Transverse colon (tissue), 4 donors: ENCODE data around the gene KCNAB3. TPM values are rescaled to one million over a fixed set of nuclear protein-coding genes. Genes with fewer than 3 reads are reported as not detected.

Experiments
- DNase-seq: peaks from one replicate; pipeline ENCODE4 v3.0.0-alpha.2; 2019
- H3K27ac ChIP-seq, 4 donors: fragments of 200-600 bp; sonication (generic); 2 replicates each; pipeline ENCODE4 v1.5.1; 2016 to 2018; ENCODE audit warnings: inconsistent platforms in 4 of 4
- H3K27me3 ChIP-seq: fragments of 200-600 bp; sonication (generic); 2 replicates; pipeline ENCODE4 v1.5.1; 2017; ENCODE audit warnings: inconsistent platforms
- H3K36me3 ChIP-seq, 4 donors: fragments of 200-600 bp; sonication (generic); 2 replicates each; pipeline ENCODE4 v1.5.1; 2017 to 2019; ENCODE audit warnings: inconsistent platforms in 4 of 4
- H3K4me1 ChIP-seq, 4 donors: fragments of 200-600 bp; sonication (generic); 2 replicates each; pipeline ENCODE4 v1.5.1; 2017 to 2020; ENCODE audit warnings: inconsistent platforms in 4 of 4
- H3K4me3 ChIP-seq, 4 donors: fragments of 200-600 bp; sonication (generic); 1 replicate in 1 of 4; 2 replicates in 3 of 4; pipeline versions ENCODE4 v1.5.1 to v1.6.1; 2017 to 2019; ENCODE audit warnings: inconsistent platforms in 4 of 4
- H3K9me3 ChIP-seq, 2 donors: fragments of 200-600 bp; sonication (generic); 2 replicates each; pipeline ENCODE4 v1.5.1; 2017 to 2019; ENCODE audit warnings: inconsistent platforms in 2 of 2
- CTCF ChIP-seq, 5 experiments: fragments of 200-600 bp in 3 of 5; fragments of 450-650 bp in 2 of 5; sonication (generic) in 3 of 5; IDR thresholded peaks; 1 replicate in 2 of 5; 2 replicates in 3 of 5; pipeline ENCODE4 v1.5.1; 2016 to 2017; ENCODE audit warnings: antibody characterized with exemption in 5 of 5, inconsistent platforms in 3 of 5, mild to moderate bottlenecking in 2 of 5, moderate library complexity in 1 of 5
- EP300 ChIP-seq: sonication (generic); formaldehyde crosslinking; IDR thresholded peaks from one replicate; pipeline ENCODE4 v1.6.1; 2017; ENCODE audit warnings: antibody characterized with exemption, low read depth
- POLR2A ChIP-seq: fragments of 450-650 bp; IDR thresholded peaks from one replicate; pipeline ENCODE4 v1.6.1; 2016; ENCODE audit warnings: antibody characterized with exemption, mild to moderate bottlenecking, moderate library complexity
- POLR2AphosphoS5 ChIP-seq, 3 donors: sonication (generic); formaldehyde crosslinking; IDR thresholded peaks; one replicate each; pipeline ENCODE4 v1.6.1; 2016; ENCODE audit warnings: antibody characterized with exemption in 3 of 3
- WGBS, 2 donors: methylation state at CpG; one replicate each; pipeline ENCODE4 v1.1.5; 2018; ENCODE audit warnings: low coverage in 1 of 2; 5-methylcytosine and 5-hydroxymethylcytosine counted together
- in situ Hi-C, 4 donors: fragments of 200-750 bp; cut with MboI; loops; one replicate each; pipeline versions ENCODE4 v1.15.0 to v1.15.1; 2017; ENCODE audit warnings: low sequenced_read_pairs in 3 of 4, low pct_ligation_motif_present in 1 of 4, low pct_unique_long_range_greater_than_20kb in 1 of 4
- intact Hi-C: fragments of 100-400 bp; cut with DNase I; formaldehyde crosslinking; loops from one replicate; pipeline ENCODE4 v1.15.1; 2023; ENCODE audit warnings: low total_unique reads
- total RNA-seq, 4 donors: library from RNA; depleted of rRNA; stranded (reverse); fragments of >200 nt; gene quantifications; one replicate each; pipeline ENCODE4 v1.1.0, GENCODE V29; 2016

KCNAB3 gene
- total RNA-seq, 4 donors from 2014 or later: 0.40 to 1.6 (median 0.82) TPM; not detected in 1

GRCh38 chr17:7910711-7911110 lies 18.9 kb downstream of the KCNAB3 start:
- H3K36me3 ChIP-seq: peaks cover 0 to 31% (median 14%) of the 10 kb centered on the region in 4 donors
- no peaks in the 10 kb centered on the region for H3K27me3 ChIP-seq
- no peak for DNase-seq
- TF ChIP-seq POLR2A (no peak), CTCF (IDR thresholded peaks at IDR 0.05) (no peak), POLR2AphosphoS5 (IDR thresholded peaks at IDR 0.05) (no peak), EP300 (no peak)
- H3K9me3 ChIP-seq: no peaks in the 10 kb centered on the region
- intact Hi-C loops: no loop called here
- in situ Hi-C loops: loop anchor here in 2 of 4 donors (5.0 kb wide), 2 partner anchors 77 to 132 kb away; no protein-coding TSS in a partner anchor
- H3K4me1 ChIP-seq: peaks cover 6 to 18% (median 12%) of the 10 kb centered on the region in 4 donors
- no peak overlapping the region for H3K4me3 ChIP-seq
- no peak overlapping the region for H3K27ac ChIP-seq
- WGBS, 2 donors: 88 to 97% methylated on average over 1 to 13 of the region's 13 CpGs

- Histone ChIP-seq H3K4me3 (no peak overlapping the region), H3K27me3 (no peaks in the 10 kb centered on the region), H3K9me3 (no peaks in the 10 kb centered on the region), H3K36me3 (peaks cover 0 to 35% (median 16%) of the 10 kb centered on the region in 4 donors), H3K4me1 (peaks cover 6 to 17% (median 9%) of the 10 kb centered on the region in 4 donors), H3K27ac (no peak overlapping the region)
- in situ Hi-C loops: loop anchor here in 2 of 4 donors (5.0 kb wide), 2 partner anchors 77 to 132 kb away; no protein-coding TSS in a partner anchor
- WGBS, 2 donors: 92 to 94% methylated on average over 10 to 15 of the region's 15 CpGs
- no peak for DNase-seq
- intact Hi-C loops: no loop called here
- TF ChIP-seq POLR2A: no peak
These were observed 19.4 kb downstream of the KCNAB3 start for GRCh38 chr17:7910281-7910680.

GRCh38 chr17:7909089-7909488 lies 20.6 kb downstream of the KCNAB3 start:
- Histone ChIP-seq H3K36me3 (peaks cover 0 to 45% (median 20%) of the 10 kb centered on the region in 4 donors), H3K27ac (no peak overlapping the region), H3K4me3 (no peak overlapping the region), H3K9me3 (no peaks in the 10 kb centered on the region), H3K27me3 (no peaks in the 10 kb centered on the region), H3K4me1 (peaks cover 0 to 5% (median 0%) of the 10 kb centered on the region in 4 donors)
- 94% methylated on average over 24 of the region's 29 CpGs; no CpG with 5 or more reads in 1 of the 2 donors for WGBS, 2 donors
- intact Hi-C loops (no loop called here), in situ Hi-C loops (no loop called here)
- DNase-seq: no peak
- no peak for TF ChIP-seq POLR2A
- no peak for TF ChIP-seq CTCF (IDR thresholded peaks at IDR 0.05)
- TF ChIP-seq EP300: no peak
- TF ChIP-seq POLR2AphosphoS5 (IDR thresholded peaks at IDR 0.05): no peak

GRCh38 chr17:7903154-7904103 lies 26.2 kb downstream of the KCNAB3 start:
- H3K27me3 ChIP-seq: no peaks in the 10 kb centered on the region
- TF ChIP-seq POLR2A (no peak), POLR2AphosphoS5 (IDR thresholded peaks at IDR 0.05) (no peak), EP300 (no peak), CTCF (IDR thresholded peaks at IDR 0.05) (no peak)
- in situ Hi-C loops (no loop called here), intact Hi-C loops (no loop called here)
- H3K9me3 ChIP-seq: no peaks in the 10 kb centered on the region
- 86 to 94% methylated on average over 8 to 22 of the region's 22 CpGs for WGBS, 2 donors
- peaks cover 0 to 74% (median 32%) of the 10 kb centered on the region in 4 donors for H3K36me3 ChIP-seq
- no peaks in the 10 kb centered on the region for H3K4me1 ChIP-seq
- no peak overlapping the region for H3K4me3 ChIP-seq
- DNase-seq: no peak
- no peak overlapping the region for H3K27ac ChIP-seq
